NCI-H510A treated with DMSO at 0.1 percent for 48 hours (cell line): ENCODE measurements around the gene SEMA5B.
A peak's percentile ranks its signal among the peaks of the same experiment; 100 is the strongest.

Experiments
- DNase-seq: peaks from one replicate; lab custom pipeline; 2025; lab: John Stamatoyannopoulos, UW

SEMA5B gene

GRCh38 chr3:122993124-122993978 is 34.2 kb downstream of the SEMA5B start:
- DNase-seq, result no peak

- DNase-seq, result no peak
Measured at GRCh38 chr3:122992676-122993075, 34.9 kb downstream of the SEMA5B start.

GRCh38 chr3:122992133-122992532 is 35.4 kb downstream of the SEMA5B start:
- DNase-seq, result no peak

- no peak for DNase-seq
Measured at GRCh38 chr3:122991236-122991985, 36.2 kb downstream of the SEMA5B start.

GRCh38 chr3:122989856-122990575 is 37.5 kb downstream of the SEMA5B start:
- no peak for DNase-seq

GRCh38 chr3:122988508-122988907 is 39.1 kb downstream of the SEMA5B start:
- DNase-seq, result no peak

GRCh38 chr3:122987736-122988319 is 39.7 kb downstream of the SEMA5B start:
- no peak for DNase-seq

GRCh38 chr3:122987231-122987630 is 40.3 kb downstream of the SEMA5B start:
- DNase-seq, result no peak

GRCh38 chr3:122986693-122987179 is 40.8 kb downstream of the SEMA5B start:
- no peak for DNase-seq

- DNase-seq, result no peak
Measured at GRCh38 chr3:122985539-122985938, 42.0 kb downstream of the SEMA5B start.

GRCh38 chr3:122984650-122985049 is 42.9 kb downstream of the SEMA5B start:
- no peak for DNase-seq

GRCh38 chr3:122984007-122984406 is 43.6 kb downstream of the SEMA5B start:
- DNase-seq, result no peak

- DNase-seq, result no peak
Measured at GRCh38 chr3:122982216-122983185, 45.1 kb downstream of the SEMA5B start.

GRCh38 chr3:122979211-122979610 is 48.4 kb downstream of the SEMA5B start:
- DNase-seq, result no peak

- DNase-seq, result no peak
Measured at GRCh38 chr3:122978569-122978968, 49.0 kb downstream of the SEMA5B start.

- peak; percentile 14 for DNase-seq
Measured at GRCh38 chr3:122977746-122978466, 49.7 kb downstream of the SEMA5B start.

GRCh38 chr3:122975924-122976293 is 51.7 kb downstream of the SEMA5B start:
- no peak for DNase-seq

- peak; percentile 50 for DNase-seq
Measured at GRCh38 chr3:122975163-122975923, 52.2 kb downstream of the SEMA5B start.

GRCh38 chr3:122974764-122975162 is 52.8 kb downstream of the SEMA5B start:
- DNase-seq, result no peak
